Activated CD4-positive, alpha-beta T cell treated with anti-CD3 and anti-CD28 coated beads for 36 hours (primary cell): ENCODE data around the gene MEAK7. TPM values are rescaled to one million over a fixed set of nuclear protein-coding genes. Genes with fewer than 3 reads are reported as not detected.

ENCODE experiments used
- total RNA-seq, 2 experiments: library from RNA; stranded (reverse); gene quantifications; one replicate each; pipeline ENCODE4 v1.2.3, GENCODE V29; 2021

Gene MEAK7
- total RNA-seq, 2 experiments from 2014 or later, result 8.9 to 10.6 TPM

Other genes with a start within 250 kb of the MEAK7 start
- gene WFDC1, start 209.8 kb downstream of the MEAK7 start, total RNA-seq, result not detected
- not detected for gene ATP2C2, start 136.1 kb downstream of the MEAK7 start, total RNA-seq
- 100 to 1,000 TPM; 353 to 384 TPM for gene COTL1, start 113.4 kb upstream of the MEAK7 start, total RNA-seq
- 10 to 100 TPM; 31.1 to 43.2 TPM for gene KLHL36, start 143.9 kb upstream of the MEAK7 start, total RNA-seq
- 100 to 1,000 TPM; 117 to 133 TPM for gene USP10, start 195.3 kb upstream of the MEAK7 start, total RNA-seq